H9 (cell line): ENCODE measurements around the gene CLBA1. TPM values are rescaled to one million over a fixed set of nuclear protein-coding genes. Genes with fewer than 3 reads are reported as not detected.

Experiments
- DNase-seq: peaks from one replicate; pipeline ENCODE4 v3.0.0-alpha.2; 2017
- H2AFZ ChIP-seq: one replicate; pipeline ENCODE4 v1.6.1; 2013; ENCODE audit warnings: mild to moderate bottlenecking, low read length, control low read depth, moderate library complexity
- H2AK5ac ChIP-seq: 2 replicates; pipeline ENCODE4 v1.6.1; 2013; ENCODE audit warnings: low read length, control low read depth, mixed read lengths; ENCODE audit not compliant: insufficient read length
- H2BK120ac ChIP-seq: one replicate; pipeline ENCODE4 v1.6.1; 2013; ENCODE audit warnings: low read depth, mild to moderate bottlenecking, low read length, control low read depth, inconsistent platforms; ENCODE audit not compliant: poor library complexity, severe bottlenecking
- H2BK12ac ChIP-seq: 2 replicates; pipeline ENCODE4 v1.6.1; 2013; ENCODE audit warnings: low read length, control low read depth, mixed read lengths, low read depth; ENCODE audit not compliant: insufficient read length
- H2BK15ac ChIP-seq: 2 replicates; pipeline ENCODE4 v1.6.1; 2013; ENCODE audit warnings: low read depth, low read length, control low read depth
- H2BK20ac ChIP-seq: one replicate; pipeline ENCODE4 v1.6.1; 2013; ENCODE audit warnings: low read depth, mild to moderate bottlenecking, low read length, control low read depth, inconsistent platforms; ENCODE audit not compliant: poor library complexity, severe bottlenecking
- H2BK5ac ChIP-seq: 2 replicates; pipeline ENCODE4 v1.6.1; 2013; ENCODE audit warnings: low read length, control low read depth, mixed read lengths; ENCODE audit not compliant: insufficient read length
- H3K14ac ChIP-seq: 2 replicates; pipeline ENCODE4 v1.6.1; 2013; ENCODE audit warnings: low read length, control low read depth; ENCODE audit not compliant: insufficient read depth
- H3K18ac ChIP-seq: 2 replicates; pipeline ENCODE4 v1.6.1; 2013; ENCODE audit warnings: low read depth, mild to moderate bottlenecking, mixed read lengths, low read length, control low read depth; ENCODE audit not compliant: insufficient read length
- H3K23ac ChIP-seq: 2 replicates; pipeline ENCODE4 v1.6.1; 2013; ENCODE audit warnings: low read length, control low read depth, mixed read lengths, low read depth; ENCODE audit not compliant: insufficient read length
- H3K23me2 ChIP-seq: 2 replicates; pipeline ENCODE4 v1.6.1; 2013; ENCODE audit warnings: low read depth, mild to moderate bottlenecking, mixed read lengths, low read length, control low read depth; ENCODE audit not compliant: insufficient read length, poor library complexity, severe bottlenecking
- H3K27ac ChIP-seq: 2 replicates; pipeline ENCODE4 v1.5.1; 2013; ENCODE audit warnings: low read length, control low read depth, mixed read lengths, low read depth; ENCODE audit not compliant: insufficient read length
- H3K27me3 ChIP-seq: 2 replicates; pipeline ENCODE4 v1.6.1; 2013; ENCODE audit warnings: low read length, control low read depth, inconsistent platforms; ENCODE audit not compliant: insufficient read depth
- H3K4ac ChIP-seq: 2 replicates; pipeline ENCODE4 v1.6.1; 2013; ENCODE audit warnings: low read depth, mild to moderate bottlenecking, control low read depth, inconsistent platforms, low read length, moderate library complexity
- H3K4me1 ChIP-seq: 2 replicates; pipeline ENCODE4 v1.6.1; 2013; ENCODE audit warnings: low read length, control low read depth, inconsistent platforms; ENCODE audit not compliant: insufficient read depth
- H3K4me2 ChIP-seq: 2 replicates; pipeline ENCODE4 v1.6.1; 2013; ENCODE audit warnings: low read length, control low read depth, mixed read lengths; ENCODE audit not compliant: insufficient read length, insufficient read depth
- H3K56ac ChIP-seq: 2 replicates; pipeline ENCODE4 v1.6.1; 2013; ENCODE audit warnings: low read depth, mild to moderate bottlenecking, mixed read lengths, low read length, control low read depth; ENCODE audit not compliant: insufficient read length
- H3K79me1 ChIP-seq: 2 replicates; pipeline ENCODE4 v1.6.1; 2013; ENCODE audit warnings: low read depth, mild to moderate bottlenecking, moderate library complexity, low read length, control low read depth, inconsistent platforms; ENCODE audit not compliant: insufficient read depth, poor library complexity, severe bottlenecking
- H3K79me2 ChIP-seq: 2 replicates; pipeline ENCODE4 v1.6.1; 2013; ENCODE audit warnings: low read length, control low read depth, inconsistent platforms; ENCODE audit not compliant: insufficient read depth
- H3K9ac ChIP-seq: 2 replicates; pipeline ENCODE4 v1.6.1; 2013; ENCODE audit warnings: low read length, control low read depth, mixed read lengths; ENCODE audit not compliant: insufficient read length; ENCODE audit errors: extremely low read depth
- H3K9me3 ChIP-seq: one replicate; pipeline ENCODE4 v1.6.1; 2013; ENCODE audit warnings: low read depth, low read length, inconsistent platforms; ENCODE audit not compliant: control insufficient read depth
- H3T11ph ChIP-seq: one replicate; pipeline ENCODE4 v1.6.1; 2013; ENCODE audit warnings: mild to moderate bottlenecking, low read length, control low read depth, inconsistent platforms
- H4K20me1 ChIP-seq: one replicate; pipeline ENCODE4 v1.6.1; 2013; ENCODE audit not compliant: control insufficient read depth, insufficient read length, insufficient read depth
- H4K5ac ChIP-seq: 2 replicates; pipeline ENCODE4 v1.6.1; 2013; ENCODE audit warnings: low read depth, mild to moderate bottlenecking, mixed read lengths, low read length, control low read depth; ENCODE audit not compliant: insufficient read length
- H4K8ac ChIP-seq: replicated peaks from 2 replicates; pipeline ENCODE4 v1.6.1; 2013; ENCODE audit warnings: low read length, control low read depth, mixed read lengths, low read depth; ENCODE audit not compliant: insufficient read length
- H4K91ac ChIP-seq: 2 replicates; pipeline ENCODE4 v1.6.1; 2013; ENCODE audit warnings: low read depth, mild to moderate bottlenecking, moderate library complexity, mixed read lengths, low read length, control low read depth; ENCODE audit not compliant: insufficient read length
- H3K27ac Mint-ChIP-seq, 3 experiments: 2 replicates in 2 of 3; 3 replicates in 1 of 3; pipeline ENCODE4 v1.8.0; 2020 to 2021; ENCODE audit warnings: mixed read lengths in 3 of 3, mild to moderate bottlenecking in 1 of 3, moderate library complexity in 1 of 3
- H3K27me3 Mint-ChIP-seq: 2 replicates; pipeline ENCODE4 v1.8.0; 2021; ENCODE audit warnings: low read depth, mild to moderate bottlenecking, moderate library complexity, mixed read lengths
- H3K36me3 Mint-ChIP-seq, 3 experiments: 2 replicates in 2 of 3; 3 replicates in 1 of 3; pipeline ENCODE4 v1.8.0; 2020 to 2021; ENCODE audit warnings: low read depth in 3 of 3, mixed read lengths in 3 of 3; ENCODE audit not compliant: insufficient read depth in 1 of 3
- H3K4me1 Mint-ChIP-seq, 2 experiments: 2 replicates each; pipeline ENCODE4 v1.8.0; 2020; ENCODE audit warnings: mixed read lengths in 2 of 2
- H3K4me3 Mint-ChIP-seq, 2 experiments: 2 replicates in 1 of 2; 3 replicates in 1 of 2; pipeline ENCODE4 v1.8.0; 2020 to 2021; ENCODE audit warnings: mild to moderate bottlenecking in 2 of 2, mixed read lengths in 2 of 2, moderate library complexity in 1 of 2
- H3K9me3 Mint-ChIP-seq, 2 experiments: 2 replicates in 1 of 2; 3 replicates in 1 of 2; pipeline ENCODE4 v1.8.0; 2020; ENCODE audit warnings: mild to moderate bottlenecking in 2 of 2, mixed read lengths in 2 of 2, moderate library complexity in 1 of 2
- CTCF ChIP-seq: fragments of 200-600 bp; sonication (generic); conservative IDR thresholded peaks from 3 replicates; pipeline ENCODE4 v1.8.0; 2021; ENCODE audit warnings: antibody characterized with exemption, mild to moderate bottlenecking
- WGBS: extraction: QIAGEN DNeasy Blood & Tissue Kit; methylation state at CpG from one replicate; pipeline ENCODE4 v1.1.7; 2013; ENCODE audit warnings: missing lambda C conversion rate, low lambda C conversion rate, mixed read lengths; ENCODE audit not compliant: insufficient read length; ENCODE audit errors: extremely low coverage; 5-methylcytosine and 5-hydroxymethylcytosine counted together
- total RNA-seq: library from RNA; stranded (reverse); gene quantifications from 2 replicates; pipeline ENCODE4 v1.2.1, GENCODE V29; 2021

CLBA1 gene
- total RNA-seq, 1 experiment from 2014 or later = 2.4 TPM

DNA sequence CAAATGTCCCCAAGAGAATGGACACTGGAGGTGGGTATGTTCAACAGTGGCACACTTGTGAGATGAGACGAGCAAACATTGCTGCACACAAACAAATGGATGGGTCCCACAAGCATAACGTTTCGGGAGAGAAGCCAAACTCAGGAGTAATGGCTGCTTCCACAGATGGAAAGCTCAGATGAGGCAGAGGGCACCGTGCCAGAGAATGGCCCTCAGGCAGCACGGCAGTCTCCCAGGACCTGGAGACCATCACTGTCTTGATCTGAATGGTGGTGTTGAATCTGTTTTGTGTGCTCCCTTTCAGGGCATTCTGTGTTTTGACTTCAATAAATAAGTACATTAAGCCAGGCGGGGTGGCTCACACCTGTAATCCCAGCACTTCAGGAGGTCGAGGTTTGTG lies 43.8 kb downstream of the CLBA1 start:
- H3K23me2 ChIP-seq = no peaks in the 10 kb centered on the region
- no peak overlapping the region for H2BK20ac ChIP-seq
- H3T11ph ChIP-seq = no peak overlapping the region
- peaks cover 10 to 15% of the 10 kb centered on the region in 2 experiments for H3K4me1 Mint-ChIP-seq
- H3K27me3 ChIP-seq = peaks cover 3% of the 10 kb centered on the region; the same call in 1 of the 2 replicates
- H3K56ac ChIP-seq = no peak overlapping the region
- no peaks in the 10 kb centered on the region for H3K9me3 ChIP-seq
- no peak overlapping the region for H3K27ac ChIP-seq
- H2BK120ac ChIP-seq = no peak overlapping the region
- H3K4me2 ChIP-seq = no peak overlapping the region
- H3K27me3 Mint-ChIP-seq = peaks cover 56% of the 10 kb centered on the region
- WGBS = no CpG with 5 or more reads among the region's 7 CpGs
- H3K79me2 ChIP-seq = no peaks in the 10 kb centered on the region
- H3K9me3 Mint-ChIP-seq = no peaks in the 10 kb centered on the region; a peak in 1 of 5 replicates
- no peak overlapping the region for H4K8ac ChIP-seq
- no peak overlapping the region for H3K4ac ChIP-seq
- no peak overlapping the region for H3K14ac ChIP-seq
- H3K36me3 Mint-ChIP-seq = no peaks in the 10 kb centered on the region
- H3K79me1 ChIP-seq = no peaks in the 10 kb centered on the region
- H3K23ac ChIP-seq = no peak overlapping the region
- H2AFZ ChIP-seq = no peak overlapping the region
- DNase-seq = no peak
- H3K9ac ChIP-seq = no peak overlapping the region
- H3K4me3 Mint-ChIP-seq = no peak overlapping the region
- no peak overlapping the region for H2AK5ac ChIP-seq
- TF ChIP-seq CTCF = no peak
- H2BK5ac ChIP-seq = no peak overlapping the region
- H2BK12ac ChIP-seq = no peak overlapping the region
- no peak overlapping the region for H3K27ac Mint-ChIP-seq
- no peaks in the 10 kb centered on the region for H4K20me1 ChIP-seq
- no peak overlapping the region for H2BK15ac ChIP-seq
- H3K18ac ChIP-seq = no peak overlapping the region
- no peak overlapping the region for H4K91ac ChIP-seq
- H3K4me1 ChIP-seq = no peaks in the 10 kb centered on the region; the same call in 1 of the 2 replicates
- H4K5ac ChIP-seq = no peak overlapping the region
